ENCODE data around the gene FBLN1.

FBLN1 gene

DNA sequence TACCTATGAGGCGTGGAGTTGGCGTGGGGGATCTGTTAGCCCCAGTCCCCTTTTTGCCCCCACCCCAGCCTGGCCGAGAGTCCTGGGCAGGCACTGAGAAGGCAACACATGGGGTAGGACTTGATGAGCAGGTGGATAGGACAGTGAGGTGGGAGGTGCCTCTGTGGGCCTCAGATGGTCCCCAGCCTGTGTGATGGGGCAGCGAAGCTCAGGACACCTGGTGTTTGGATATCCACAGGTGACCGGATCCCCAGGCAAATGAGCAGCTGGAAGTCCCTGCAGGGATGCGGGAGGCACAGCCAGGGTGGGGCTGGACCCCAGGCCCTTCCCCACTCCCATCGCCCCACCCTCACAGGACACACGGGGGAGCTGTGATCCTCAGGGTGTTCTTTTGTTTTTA is 9.7 kb downstream of the FBLN1 start:
- Histone ChIP-seq H3K27ac (ENCODE audit: low read depth, low read length, poor library complexity, severe bottlenecking) (no peak overlapping the region), H3K36me3 (ENCODE audit: insufficient read depth, low read length) (no peaks in the 10 kb centered on the region), H3K27me3 (ENCODE audit: insufficient read depth, low read length) (peaks cover 21% of the 10 kb centered on the region), H3K9me2 (ENCODE audit: low read depth, low read length) (no peaks in the 10 kb centered on the region), H2AFZ (ENCODE audit: low read length) (no peak overlapping the region), H3F3A (ENCODE audit: insufficient read depth, low read length) (no peaks in the 10 kb centered on the region), H3K4me2 (ENCODE audit: low read length) (no peak overlapping the region), H4K20me1 (ENCODE audit: insufficient read depth, low read length) (no peaks in the 10 kb centered on the region), H3K4me3 (ENCODE audit: low read depth, low read length, poor library complexity, severe bottlenecking) (no peak overlapping the region), H3K9ac (ENCODE audit: low read length) (no peak overlapping the region), H3K9me3 (ENCODE audit: low read length) (no peaks in the 10 kb centered on the region), H3K79me2 (ENCODE audit: insufficient read depth, low read length) (no peaks in the 10 kb centered on the region), H3K4me1 (ENCODE audit: insufficient read depth, low read length, severe bottlenecking) (no peaks in the 10 kb centered on the region)
- TF ChIP-seq, protein P1, sequence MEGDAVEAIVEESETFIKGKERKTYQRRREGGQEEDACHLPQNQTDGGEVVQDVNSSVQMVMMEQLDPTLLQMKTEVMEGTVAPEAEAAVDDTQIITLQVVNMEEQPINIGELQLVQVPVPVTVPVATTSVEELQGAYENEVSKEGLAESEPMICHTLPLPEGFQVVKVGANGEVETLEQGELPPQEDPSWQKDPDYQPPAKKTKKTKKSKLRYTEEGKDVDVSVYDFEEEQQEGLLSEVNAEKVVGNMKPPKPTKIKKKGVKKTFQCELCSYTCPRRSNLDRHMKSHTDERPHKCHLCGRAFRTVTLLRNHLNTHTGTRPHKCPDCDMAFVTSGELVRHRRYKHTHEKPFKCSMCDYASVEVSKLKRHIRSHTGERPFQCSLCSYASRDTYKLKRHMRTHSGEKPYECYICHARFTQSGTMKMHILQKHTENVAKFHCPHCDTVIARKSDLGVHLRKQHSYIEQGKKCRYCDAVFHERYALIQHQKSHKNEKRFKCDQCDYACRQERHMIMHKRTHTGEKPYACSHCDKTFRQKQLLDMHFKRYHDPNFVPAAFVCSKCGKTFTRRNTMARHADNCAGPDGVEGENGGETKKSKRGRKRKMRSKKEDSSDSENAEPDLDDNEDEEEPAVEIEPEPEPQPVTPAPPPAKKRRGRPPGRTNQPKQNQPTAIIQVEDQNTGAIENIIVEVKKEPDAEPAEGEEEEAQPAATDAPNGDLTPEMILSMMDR (IDR thresholded peaks at IDR 0.05; ENCODE audit: low read length): no peak
- no peak for TF ChIP-seq EZH2 (IDR thresholded peaks at IDR 0.05; ENCODE audit: borderline replicate concordance, low read length)

DNA sequence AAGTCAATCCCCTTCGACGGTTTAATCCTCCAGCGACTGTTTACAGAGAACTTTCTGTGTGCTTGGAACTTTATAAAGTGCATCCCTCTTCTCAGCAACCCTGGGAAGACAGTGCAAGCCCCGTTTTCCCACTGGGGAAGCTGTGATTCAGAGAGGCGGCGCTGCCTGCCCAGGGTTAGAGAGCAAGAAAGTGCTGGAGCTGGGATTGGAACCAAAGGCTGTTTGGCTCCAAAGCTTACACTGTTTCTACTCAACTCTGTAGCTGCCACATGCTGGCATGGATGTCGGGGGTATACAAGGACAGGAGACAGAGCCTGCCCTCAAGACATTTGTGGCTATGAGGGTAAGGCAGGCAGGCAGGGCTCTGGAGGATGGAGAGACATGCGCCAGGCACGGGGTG is 13.0 kb downstream of the FBLN1 start:
- Histone ChIP-seq H3K9me3 (ENCODE audit: low read length) (no peaks in the 10 kb centered on the region), H4K20me1 (ENCODE audit: insufficient read depth, low read length) (no peaks in the 10 kb centered on the region), H3K4me1 (ENCODE audit: insufficient read depth, low read length, severe bottlenecking) (no peaks in the 10 kb centered on the region), H3K27me3 (ENCODE audit: insufficient read depth, low read length) (peaks cover 17% of the 10 kb centered on the region), H3K36me3 (ENCODE audit: insufficient read depth, low read length) (no peaks in the 10 kb centered on the region), H3K4me2 (ENCODE audit: low read length) (no peak overlapping the region), H3K4me3 (ENCODE audit: low read depth, low read length, poor library complexity, severe bottlenecking) (no peak overlapping the region), H3F3A (ENCODE audit: insufficient read depth, low read length) (no peaks in the 10 kb centered on the region), H3K9me2 (ENCODE audit: low read depth, low read length) (no peaks in the 10 kb centered on the region), H2AFZ (ENCODE audit: low read length) (no peak overlapping the region), H3K27ac (ENCODE audit: low read depth, low read length, poor library complexity, severe bottlenecking) (no peak overlapping the region), H3K79me2 (ENCODE audit: insufficient read depth, low read length) (no peaks in the 10 kb centered on the region), H3K9ac (ENCODE audit: low read length) (no peak overlapping the region)
- TF ChIP-seq, protein P1 (IDR thresholded peaks at IDR 0.05; ENCODE audit: low read length): no peak
- TF ChIP-seq EZH2 (IDR thresholded peaks at IDR 0.05; ENCODE audit: borderline replicate concordance, low read length): no peak

DNA sequence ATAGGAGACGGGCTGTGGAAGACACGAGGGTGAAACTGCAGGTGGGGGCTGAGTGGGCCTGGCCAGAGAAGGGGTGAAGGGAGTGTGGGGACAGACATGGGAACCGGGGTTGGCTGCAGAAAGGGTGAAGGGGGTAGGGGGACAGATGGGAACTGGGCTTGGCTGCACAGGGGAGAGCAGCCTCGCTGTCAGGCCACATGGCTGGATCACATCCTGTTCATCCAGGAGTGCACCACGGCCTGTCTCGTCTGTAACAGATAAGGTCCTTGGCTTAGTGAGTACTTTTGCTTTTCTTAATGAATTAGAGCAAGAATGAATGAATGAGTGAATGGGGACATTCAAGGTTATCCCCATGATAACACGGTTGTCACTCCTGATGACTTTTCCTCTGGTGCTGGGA is 13.5 kb downstream of the FBLN1 start:
- Histone ChIP-seq H3K27me3 (ENCODE audit: insufficient read depth, low read length) (peaks cover 17% of the 10 kb centered on the region), H3K27ac (ENCODE audit: low read depth, low read length, poor library complexity, severe bottlenecking) (no peak overlapping the region), H4K20me1 (ENCODE audit: insufficient read depth, low read length) (no peaks in the 10 kb centered on the region), H3K4me1 (ENCODE audit: insufficient read depth, low read length, severe bottlenecking) (no peaks in the 10 kb centered on the region), H3F3A (ENCODE audit: insufficient read depth, low read length) (no peaks in the 10 kb centered on the region), H3K36me3 (ENCODE audit: insufficient read depth, low read length) (no peaks in the 10 kb centered on the region), H3K4me3 (ENCODE audit: low read depth, low read length, poor library complexity, severe bottlenecking) (no peak overlapping the region), H3K79me2 (ENCODE audit: insufficient read depth, low read length) (no peaks in the 10 kb centered on the region), H3K4me2 (ENCODE audit: low read length) (no peak overlapping the region), H3K9me2 (ENCODE audit: low read depth, low read length) (no peaks in the 10 kb centered on the region), H3K9ac (ENCODE audit: low read length) (no peak overlapping the region), H2AFZ (ENCODE audit: low read length) (no peak overlapping the region), H3K9me3 (ENCODE audit: low read length) (no peaks in the 10 kb centered on the region)
- TF ChIP-seq, protein P1 (IDR thresholded peaks at IDR 0.05; ENCODE audit: low read length): no peak
- no peak for TF ChIP-seq EZH2 (IDR thresholded peaks at IDR 0.05; ENCODE audit: borderline replicate concordance, low read length)

Data from OCI-LY1 (cell line).